ENCODE data around the gene PRR23C. TPM values are rescaled to one million over a fixed set of nuclear protein-coding genes. Genes with fewer than 3 reads are reported as not detected.

PRR23C gene
- polyA plus RNA-seq (2013) = not detected in 2 replicates

DNA sequence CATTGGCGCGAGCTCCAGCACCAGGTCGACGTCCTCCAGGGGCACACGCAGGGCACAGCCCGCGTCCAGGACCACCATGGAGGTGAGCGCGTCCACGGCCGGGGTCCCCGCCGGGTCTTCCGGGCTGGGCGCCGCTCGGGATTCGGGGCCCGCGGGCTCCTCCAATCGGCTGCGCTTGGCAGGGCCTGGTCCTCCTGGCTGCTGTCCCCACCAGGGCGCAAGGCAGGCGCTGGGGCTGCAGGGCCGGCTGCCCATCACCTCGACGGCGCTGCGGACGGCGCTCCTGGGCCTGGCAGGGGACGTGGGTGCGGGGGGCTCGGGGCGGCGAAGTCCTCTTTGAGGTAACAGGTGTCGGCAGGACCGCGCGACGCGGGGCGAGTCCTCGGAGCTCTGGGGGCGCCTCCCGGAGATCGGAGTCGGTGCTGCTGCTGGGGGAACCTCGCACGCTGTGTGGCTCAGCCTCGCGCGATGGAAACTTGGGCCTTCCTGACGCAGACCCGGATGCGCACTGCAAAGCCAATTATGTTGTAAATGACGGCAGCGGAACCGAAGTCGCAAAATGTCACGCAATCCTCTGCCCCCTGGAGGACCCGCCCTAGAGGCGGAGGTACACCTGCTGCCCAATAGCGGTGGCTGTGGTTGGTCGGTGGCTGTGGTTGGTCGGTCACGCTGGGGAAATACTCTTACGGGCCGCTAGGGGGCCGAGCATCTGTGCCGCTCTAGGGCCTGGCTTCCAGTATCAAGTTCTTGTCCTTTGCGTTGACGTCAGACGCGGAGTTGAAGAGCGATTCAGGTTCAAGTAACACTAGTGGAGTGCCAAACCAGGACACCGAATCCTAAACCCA is at the start of gene PRR23C:
Gene PRR23C (minus strand): TSS at position 527 of the 845 bp plus-strand sequence. CDS start 272 bp downstream, at position 255.
- Histone ChIP-seq H2BK120ac (ENCODE audit: insufficient read depth, low read length, poor library complexity) (no peak within 1 kb of the TSS), H3K9ac (ENCODE audit: low read length) (no peak within 1 kb of the TSS), H4K91ac (ENCODE audit: low read depth, low read length) (no peak within 1 kb of the TSS), H3K4ac (ENCODE audit: low read depth, low read length) (no peak within 1 kb of the TSS), H2AK5ac (ENCODE audit: low read length) (no peak within 1 kb of the TSS), H3K79me1 (ENCODE audit: low read length) (no peaks in the 10 kb centered on the region), H2BK12ac (ENCODE audit: low read length) (no peak within 1 kb of the TSS), H4K12ac (ENCODE audit: low read depth, low read length) (no peak within 1 kb of the TSS), H2AFZ (ENCODE audit: insufficient read depth, low read length, poor library complexity) (no peak within 1 kb of the TSS), H3K23ac (ENCODE audit: low read length) (no peak within 1 kb of the TSS), H3K4me2 (ENCODE audit: low read length) (no peak within 1 kb of the TSS), H3K9me3 (ENCODE audit: insufficient read depth, low read depth, low read length) (peaks cover 10% of the 10 kb centered on the region), H3K18ac (ENCODE audit: low read length) (no peak within 1 kb of the TSS), H3K4me3 (ENCODE audit: low read depth, low read length) (no peak within 1 kb of the TSS), H3K79me2 (ENCODE audit: control insufficient read depth, insufficient read depth, low read length, poor library complexity) (no peaks in the 10 kb centered on the region), H3K4me1 (ENCODE audit: control insufficient read depth in 1 of 2, insufficient read depth in 2 of 2, low read length in 2 of 2) (no peaks in the 10 kb centered on the region), H4K8ac (ENCODE audit: low read depth, low read length) (no peak within 1 kb of the TSS), H3K27me3 (ENCODE audit: insufficient read depth, low read length) (no peaks in the 10 kb centered on the region), H3K14ac (ENCODE audit: low read length) (no peak within 1 kb of the TSS), H2BK5ac (ENCODE audit: low read depth, low read length, poor library complexity) (no peak within 1 kb of the TSS), H3K27ac (ENCODE audit: low read depth, low read length) (no peak within 1 kb of the TSS), H3K36me3 (ENCODE audit: control insufficient read depth in 1 of 2, insufficient read depth in 2 of 2, low read length in 2 of 2) (no peaks in the 10 kb centered on the region)
- no peak for DNase-seq
- WGBS (ENCODE audit: extremely low coverage, insufficient coverage, insufficient read length) = no CpG with 5 or more reads among the region's 77 CpGs

DNA sequence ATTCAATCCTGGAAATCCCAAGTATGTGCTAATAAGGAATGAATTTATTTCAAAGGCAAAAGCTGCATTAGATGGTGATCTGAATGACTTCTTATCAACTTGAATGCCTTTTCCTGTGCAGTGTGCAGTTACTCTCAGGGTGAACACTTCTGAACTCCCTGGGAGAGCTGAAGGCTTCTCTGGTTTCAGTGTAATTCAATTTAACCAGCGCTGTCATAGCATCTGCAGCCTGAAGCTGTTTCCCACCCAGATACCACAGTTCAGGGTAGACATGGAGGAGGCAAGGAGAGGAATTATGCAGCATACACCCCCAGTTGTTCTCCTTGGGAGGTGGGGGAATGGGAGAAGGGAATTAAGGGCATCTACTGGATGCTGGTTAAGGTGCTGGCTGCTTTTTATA is 49.1 kb upstream of the PRR23C start:
- Histone ChIP-seq H3K23ac (ENCODE audit: low read length) (no peak overlapping the region), H4K91ac (ENCODE audit: low read depth, low read length) (no peak overlapping the region), H3K9ac (ENCODE audit: low read length) (no peak overlapping the region), H3K4me2 (ENCODE audit: low read length) (no peak overlapping the region), H3K79me1 (ENCODE audit: low read length) (no peaks in the 10 kb centered on the region), H3K36me3 (ENCODE audit: control insufficient read depth in 1 of 2, insufficient read depth in 2 of 2, low read length in 2 of 2) (no peaks in the 10 kb centered on the region), H3K4me3 (ENCODE audit: low read depth, low read length) (no peak overlapping the region), H3K27ac (ENCODE audit: low read depth, low read length) (no peak overlapping the region), H4K12ac (ENCODE audit: low read depth, low read length) (no peak overlapping the region), H2BK5ac (ENCODE audit: low read depth, low read length, poor library complexity) (no peak overlapping the region), H3K18ac (ENCODE audit: low read length) (no peak overlapping the region), H3K9me3 (ENCODE audit: insufficient read depth, low read depth, low read length) (no peaks in the 10 kb centered on the region), H4K8ac (ENCODE audit: low read depth, low read length) (no peak overlapping the region), H3K27me3 (ENCODE audit: insufficient read depth, low read length) (no peaks in the 10 kb centered on the region), H3K4me1 (ENCODE audit: control insufficient read depth in 1 of 2, insufficient read depth in 2 of 2, low read length in 2 of 2) (no peaks in the 10 kb centered on the region), H2AFZ (ENCODE audit: insufficient read depth, low read length, poor library complexity) (no peak overlapping the region), H2AK5ac (ENCODE audit: low read length) (no peak overlapping the region), H3K79me2 (ENCODE audit: control insufficient read depth, insufficient read depth, low read length, poor library complexity) (no peaks in the 10 kb centered on the region), H2BK120ac (ENCODE audit: insufficient read depth, low read length, poor library complexity) (no peak overlapping the region), H3K14ac (ENCODE audit: low read length) (no peak overlapping the region), H2BK12ac (ENCODE audit: low read length) (no peak overlapping the region), H3K4ac (ENCODE audit: low read depth, low read length) (no peak overlapping the region)
- DNase-seq = no peak
- WGBS (ENCODE audit: extremely low coverage, insufficient coverage, insufficient read length) = no CpG with 5 or more reads among the region's 1 CpG

DNA sequence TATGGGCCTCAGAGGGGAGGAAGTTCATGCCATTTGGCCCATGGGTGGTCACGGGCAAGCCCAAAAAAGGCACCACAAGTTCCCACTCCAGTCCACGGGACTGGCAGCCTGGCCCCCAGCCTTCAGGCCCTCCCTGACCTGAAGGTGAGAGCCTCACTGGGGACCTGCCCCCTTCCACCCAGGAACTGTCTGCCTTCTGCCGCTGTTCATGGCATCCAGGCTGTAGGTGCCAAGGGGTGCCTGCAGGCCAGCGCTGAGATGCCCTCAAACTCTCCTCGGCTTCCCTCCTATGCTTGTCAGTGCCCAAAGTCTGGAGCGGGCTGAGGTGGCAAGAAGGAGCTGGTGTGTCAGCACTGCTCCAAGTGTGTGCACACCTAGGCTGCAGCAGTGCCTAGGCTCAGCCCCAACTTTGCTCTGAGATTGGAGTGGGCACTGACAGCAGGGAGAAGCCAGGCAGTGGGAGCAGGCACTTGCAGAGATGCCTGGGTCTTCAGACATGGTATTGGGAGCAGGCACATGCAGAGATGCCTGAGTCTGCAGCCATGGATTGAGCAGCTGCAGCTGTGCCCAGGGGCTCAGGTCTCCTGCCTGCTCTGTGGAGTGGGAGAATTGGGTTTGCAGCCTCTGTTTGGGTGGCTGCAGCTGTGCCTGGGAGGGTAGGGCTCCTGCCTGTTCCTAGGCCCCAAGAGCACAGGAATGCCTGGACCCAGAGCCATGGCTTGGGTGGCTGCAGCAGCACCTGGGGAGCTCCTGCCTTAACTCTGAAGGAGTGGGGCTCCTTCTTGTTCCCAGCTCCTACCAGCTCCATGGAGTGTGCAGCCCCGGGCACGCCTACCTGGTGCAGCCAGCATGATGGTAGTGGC is 44.0 kb upstream of the PRR23C start:
- Histone ChIP-seq H4K91ac (ENCODE audit: low read depth, low read length) (no peak overlapping the region), H3K27me3 (ENCODE audit: insufficient read depth, low read length) (no peaks in the 10 kb centered on the region), H2AFZ (ENCODE audit: insufficient read depth, low read length, poor library complexity) (no peak overlapping the region), H2BK5ac (ENCODE audit: low read depth, low read length, poor library complexity) (no peak overlapping the region), H3K18ac (ENCODE audit: low read length) (no peak overlapping the region), H3K9ac (ENCODE audit: low read length) (no peak overlapping the region), H2AK5ac (ENCODE audit: low read length) (no peak overlapping the region), H3K9me3 (ENCODE audit: insufficient read depth, low read depth, low read length) (no peaks in the 10 kb centered on the region), H4K12ac (ENCODE audit: low read depth, low read length) (no peak overlapping the region), H3K79me1 (ENCODE audit: low read length) (no peaks in the 10 kb centered on the region), H3K4me3 (ENCODE audit: low read depth, low read length) (no peak overlapping the region), H3K4me2 (ENCODE audit: low read length) (no peak overlapping the region), H3K79me2 (ENCODE audit: control insufficient read depth, insufficient read depth, low read length, poor library complexity) (no peaks in the 10 kb centered on the region), H3K27ac (ENCODE audit: low read depth, low read length) (no peak overlapping the region), H2BK120ac (ENCODE audit: insufficient read depth, low read length, poor library complexity) (no peak overlapping the region), H3K14ac (ENCODE audit: low read length) (no peak overlapping the region), H2BK12ac (ENCODE audit: low read length) (no peak overlapping the region), H3K36me3 (ENCODE audit: control insufficient read depth in 1 of 2, insufficient read depth in 2 of 2, low read length in 2 of 2) (no peaks in the 10 kb centered on the region), H4K8ac (ENCODE audit: low read depth, low read length) (no peak overlapping the region), H3K23ac (ENCODE audit: low read length) (no peak overlapping the region), H3K4me1 (ENCODE audit: control insufficient read depth in 1 of 2, insufficient read depth in 2 of 2, low read length in 2 of 2) (no peaks in the 10 kb centered on the region), H3K4ac (ENCODE audit: low read depth, low read length) (no peak overlapping the region)
- no CpG with 5 or more reads among the region's 8 CpGs for WGBS (ENCODE audit: extremely low coverage, insufficient coverage, insufficient read length)
- DNase-seq = peak in 1 of 2 donors; percentile 10

DNA sequence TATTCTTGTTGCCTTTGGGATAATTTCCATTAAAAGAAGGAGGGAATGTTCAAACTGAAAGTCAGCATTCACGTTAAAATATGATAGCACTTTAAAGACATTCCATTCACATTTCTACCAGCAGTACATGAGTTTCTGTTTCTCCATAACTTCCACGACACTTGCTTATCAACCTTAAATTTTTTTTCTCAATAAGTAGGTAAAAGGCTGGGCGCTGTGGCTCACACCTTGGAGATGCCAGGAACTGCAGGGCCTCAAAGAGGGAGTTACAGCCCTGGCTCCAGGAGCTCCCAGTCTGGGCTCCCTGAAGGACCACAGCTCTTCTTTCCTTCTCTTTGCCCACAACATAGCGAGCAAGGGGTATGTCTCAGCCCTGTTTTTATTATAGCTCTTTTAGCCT is 42.9 kb upstream of the PRR23C start:
- no peaks in the 10 kb centered on the region for H3K36me3 ChIP-seq (ENCODE audit: control insufficient read depth in 1 of 2, insufficient read depth in 2 of 2, low read length in 2 of 2)
- H3K4me3 ChIP-seq (ENCODE audit: low read depth, low read length) = no peak overlapping the region
- H4K8ac ChIP-seq (ENCODE audit: low read depth, low read length) = no peak overlapping the region
- H3K4ac ChIP-seq (ENCODE audit: low read depth, low read length) = no peak overlapping the region
- no peak overlapping the region for H2BK120ac ChIP-seq (ENCODE audit: insufficient read depth, low read length, poor library complexity)
- no peaks in the 10 kb centered on the region for H3K79me2 ChIP-seq (ENCODE audit: control insufficient read depth, insufficient read depth, low read length, poor library complexity)
- peak; percentile 53 to 67 for DNase-seq
- no peak overlapping the region for H3K27ac ChIP-seq (ENCODE audit: low read depth, low read length)
- no peak overlapping the region for H3K18ac ChIP-seq (ENCODE audit: low read length)
- H4K91ac ChIP-seq (ENCODE audit: low read depth, low read length) = no peak overlapping the region
- H2BK12ac ChIP-seq (ENCODE audit: low read length) = no peak overlapping the region
- H3K79me1 ChIP-seq (ENCODE audit: low read length) = no peaks in the 10 kb centered on the region
- no peaks in the 10 kb centered on the region for H3K4me1 ChIP-seq (ENCODE audit: control insufficient read depth in 1 of 2, insufficient read depth in 2 of 2, low read length in 2 of 2)
- WGBS (ENCODE audit: extremely low coverage, insufficient coverage, insufficient read length) = no CpG with 5 or more reads among the region's 4 CpGs
- no peak overlapping the region for H4K12ac ChIP-seq (ENCODE audit: low read depth, low read length)
- H3K14ac ChIP-seq (ENCODE audit: low read length) = no peak overlapping the region
- H2BK5ac ChIP-seq (ENCODE audit: low read depth, low read length, poor library complexity) = no peak overlapping the region
- no peaks in the 10 kb centered on the region for H3K9me3 ChIP-seq (ENCODE audit: insufficient read depth, low read depth, low read length)
- no peak overlapping the region for H3K23ac ChIP-seq (ENCODE audit: low read length)
- no peak overlapping the region for H2AFZ ChIP-seq (ENCODE audit: insufficient read depth, low read length, poor library complexity)
- H3K9ac ChIP-seq (ENCODE audit: low read length) = no peak overlapping the region
- no peaks in the 10 kb centered on the region for H3K27me3 ChIP-seq (ENCODE audit: insufficient read depth, low read length)
- H3K4me2 ChIP-seq (ENCODE audit: low read length) = no peak overlapping the region
- no peak overlapping the region for H2AK5ac ChIP-seq (ENCODE audit: low read length)

All from trophoblast cell (in vitro differentiated cells and primary cell).